CD14-positive monocyte (primary cell): Measurements from ENCODE around the gene ALAS1. TPM values are rescaled to one million over a fixed set of nuclear protein-coding genes. Genes with fewer than 3 reads are reported as not detected.
"Not testable (repeated sequence)": the region's sequence is repeated elsewhere in the genome, so short reads cannot be mapped to it uniquely, and the experiment has no call there.

Experiments
- DNase-seq, 3 donors: peaks; one replicate each; pipeline ENCODE4 v3.0.0-alpha.2; 2011 to 2022
- H2AFZ ChIP-seq: 2 replicates; pipeline ENCODE4 v1.6.0; 2012; ENCODE audit warnings: mild to moderate bottlenecking, low read depth, low read length, inconsistent platforms; ENCODE audit not compliant: insufficient read depth, poor library complexity, severe bottlenecking
- H3K27ac ChIP-seq, 2 donors: 1 replicate in 1 of 2; 2 replicates in 1 of 2; pipeline ENCODE4 v1.5.1; 2012 to 2013; ENCODE audit warnings: low read length in 2 of 2, control low read depth in 1 of 2, inconsistent platforms in 1 of 2, low read depth in 1 of 2, mild to moderate bottlenecking in 1 of 2
- H3K27me3 ChIP-seq, 2 donors: one replicate each; pipeline versions ENCODE4 v1.6.0 to v1.6.1; 2011 to 2013; ENCODE audit warnings: low read length in 2 of 2; ENCODE audit not compliant: control insufficient read depth in 2 of 2, insufficient read depth in 2 of 2
- H3K36me3 ChIP-seq, 2 donors: replicated peaks in 1 of 2; 1 replicate in 1 of 2; 2 replicates in 1 of 2; pipeline versions ENCODE4 v1.5.1 to v1.6.1; 2012 to 2013; ENCODE audit warnings: low read length in 2 of 2, control low read depth in 1 of 2, inconsistent platforms in 1 of 2, mild to moderate bottlenecking in 1 of 2; ENCODE audit not compliant: insufficient read depth in 2 of 2, control insufficient read depth in 1 of 2
- H3K4me1 ChIP-seq, 2 donors: 1 replicate in 1 of 2; 2 replicates in 1 of 2; pipeline versions ENCODE4 v1.5.1 to v1.6.1; 2012 to 2013; ENCODE audit warnings: low read length in 2 of 2, control low read depth in 1 of 2, inconsistent platforms in 1 of 2, mild to moderate bottlenecking in 1 of 2, moderate library complexity in 1 of 2; ENCODE audit not compliant: insufficient read depth in 2 of 2, control insufficient read depth in 1 of 2
- H3K4me2 ChIP-seq: replicated peaks from 2 replicates; pipeline ENCODE3; 2012; ENCODE audit warnings: low read length, moderate library complexity, mild to moderate bottlenecking; ENCODE audit not compliant: poor library complexity, severe bottlenecking; ENCODE audit errors: extremely low read depth
- H3K4me3 ChIP-seq, 3 experiments: fragments of 200-600 bp in 1 of 3; sonication (generic) in 1 of 3; replicated peaks in 1 of 3; 1 replicate in 2 of 3; 2 replicates in 1 of 3; pipeline ENCODE4 v1.5.1; 2011 to 2013; ENCODE audit warnings: low read length in 3 of 3, mild to moderate bottlenecking in 3 of 3, control low read depth in 2 of 3, low read depth in 2 of 3, inconsistent platforms in 1 of 3, moderate library complexity in 1 of 3
- H3K79me2 ChIP-seq: 2 replicates; pipeline ENCODE4 v1.6.0; 2012; ENCODE audit warnings: mild to moderate bottlenecking, control low read depth, inconsistent platforms, low read length, moderate library complexity; ENCODE audit not compliant: insufficient read depth
- H3K9ac ChIP-seq: 2 replicates; pipeline ENCODE4 v1.6.0; 2017; ENCODE audit warnings: low read length, mild to moderate bottlenecking; ENCODE audit not compliant: insufficient read depth, poor library complexity, severe bottlenecking
- H3K9me3 ChIP-seq, 2 donors: replicated peaks in 1 of 2; 1 replicate in 1 of 2; 2 replicates in 1 of 2; pipeline versions ENCODE4 v1.5.1 to v1.6.1; 2012 to 2013; ENCODE audit warnings: low read length in 2 of 2, control low read depth in 1 of 2; ENCODE audit not compliant: control insufficient read depth in 1 of 2, insufficient read depth in 1 of 2
- H4K20me1 ChIP-seq: 2 replicates; pipeline ENCODE4 v1.6.0; 2012; ENCODE audit warnings: mild to moderate bottlenecking, low read length, control low read depth, moderate library complexity; ENCODE audit not compliant: insufficient read depth
- H3K27ac Mint-ChIP-seq, 7 donors: one replicate each; pipeline ENCODE4 v1.8.0; 2020; ENCODE audit warnings: mild to moderate bottlenecking in 7 of 7, mixed read lengths in 7 of 7, moderate library complexity in 6 of 7, inconsistent platforms in 2 of 7
- H3K27me3 Mint-ChIP-seq, 3 donors: one replicate each; pipeline ENCODE4 v1.8.0; 2021 to 2022; ENCODE audit warnings: low read depth in 3 of 3, mild to moderate bottlenecking in 3 of 3, mixed read lengths in 3 of 3, moderate library complexity in 3 of 3, inconsistent platforms in 1 of 3
- H3K36me3 Mint-ChIP-seq, 2 donors: one replicate each; pipeline ENCODE4 v1.8.0; 2020; ENCODE audit warnings: mixed read lengths in 2 of 2, inconsistent platforms in 1 of 2, mild to moderate bottlenecking in 1 of 2
- H3K4me1 Mint-ChIP-seq: one replicate; pipeline ENCODE4 v1.8.0; 2020; ENCODE audit warnings: mild to moderate bottlenecking, mixed read lengths
- H3K4me3 Mint-ChIP-seq, 2 donors: one replicate each; pipeline ENCODE4 v1.8.0; 2020; ENCODE audit warnings: mild to moderate bottlenecking in 2 of 2, mixed read lengths in 2 of 2, moderate library complexity in 1 of 2
- H3K9me3 Mint-ChIP-seq, 7 donors: one replicate each; pipeline ENCODE4 v1.8.0; 2020 to 2022; ENCODE audit warnings: mixed read lengths in 7 of 7, mild to moderate bottlenecking in 6 of 7, moderate library complexity in 6 of 7, inconsistent platforms in 2 of 7
- WGBS: methylation state at CpG from one replicate; pipeline ENCODE4 v1.1.5; 2013; ENCODE audit warnings: missing lambda C conversion rate; ENCODE audit not compliant: insufficient coverage; 5-methylcytosine and 5-hydroxymethylcytosine counted together
- intact Hi-C, 2 donors: fragments of 100-400 bp; cut with micrococcal nuclease; formaldehyde crosslinking; loops; one replicate each; pipeline versions ENCODE4 v1.15.0 to v1.15.1; 2023
- polyA plus RNA-seq, 3 donors: library from polyadenylated mRNA; depleted of rRNA in 1 of 3; unstranded in 2 of 3; stranded (reverse) in 1 of 3; fragments of 300-500 nt in 2 of 3; fragments of >200 nt in 1 of 3; fragmentation: Illumina TruSeq in 2 of 3; gene quantifications; 1 replicate in 2 of 3; 2 replicates in 1 of 3; pipeline ENCODE4 v1.2.3, GENCODE V29; 2012 to 2021
- TF ChIP-seq, protein P1 (sequence below): fragments of 200-600 bp; IDR thresholded peaks from one replicate; pipeline ENCODE4 v1.8.0; 2022; ENCODE audit warnings: antibody characterized with exemption, mild to moderate bottlenecking

The ALAS1 gene
- polyA plus RNA-seq, 3 donors, result 20.9 to 84.7 (median 38.7) TPM

GRCh38 chr3:52150357-52150756, 47.6 kb upstream of the ALAS1 start:
- H3K4me3 Mint-ChIP-seq, result no peak overlapping the region
- H3K9me3 Mint-ChIP-seq, result no peaks in the 10 kb centered on the region
- peak overlapping the region in 1 of 7 donors; percentile 63 for H3K27ac Mint-ChIP-seq
- peaks cover 33% of the 10 kb centered on the region for H3K79me2 ChIP-seq
- H3K4me3 ChIP-seq, result no peak overlapping the region
- intact Hi-C loops, result loop anchor here in 1 of 2 donors (5.0 kb wide), 1 partner anchor 47 kb away; the partner anchor contains the start of gene ALAS1
- no peak overlapping the region for H3K9ac ChIP-seq
- H3K27me3 ChIP-seq, result no peaks in the 10 kb centered on the region
- H3K36me3 ChIP-seq, result peaks cover 34 to 51% of the 10 kb centered on the region in 2 donors
- H3K27me3 Mint-ChIP-seq, result no peaks in the 10 kb centered on the region
- peaks cover 25 to 46% of the 10 kb centered on the region in 2 donors for H3K36me3 Mint-ChIP-seq
- no peaks in the 10 kb centered on the region for H4K20me1 ChIP-seq
- no peak overlapping the region for H3K4me2 ChIP-seq
- TF ChIP-seq, protein P1, sequence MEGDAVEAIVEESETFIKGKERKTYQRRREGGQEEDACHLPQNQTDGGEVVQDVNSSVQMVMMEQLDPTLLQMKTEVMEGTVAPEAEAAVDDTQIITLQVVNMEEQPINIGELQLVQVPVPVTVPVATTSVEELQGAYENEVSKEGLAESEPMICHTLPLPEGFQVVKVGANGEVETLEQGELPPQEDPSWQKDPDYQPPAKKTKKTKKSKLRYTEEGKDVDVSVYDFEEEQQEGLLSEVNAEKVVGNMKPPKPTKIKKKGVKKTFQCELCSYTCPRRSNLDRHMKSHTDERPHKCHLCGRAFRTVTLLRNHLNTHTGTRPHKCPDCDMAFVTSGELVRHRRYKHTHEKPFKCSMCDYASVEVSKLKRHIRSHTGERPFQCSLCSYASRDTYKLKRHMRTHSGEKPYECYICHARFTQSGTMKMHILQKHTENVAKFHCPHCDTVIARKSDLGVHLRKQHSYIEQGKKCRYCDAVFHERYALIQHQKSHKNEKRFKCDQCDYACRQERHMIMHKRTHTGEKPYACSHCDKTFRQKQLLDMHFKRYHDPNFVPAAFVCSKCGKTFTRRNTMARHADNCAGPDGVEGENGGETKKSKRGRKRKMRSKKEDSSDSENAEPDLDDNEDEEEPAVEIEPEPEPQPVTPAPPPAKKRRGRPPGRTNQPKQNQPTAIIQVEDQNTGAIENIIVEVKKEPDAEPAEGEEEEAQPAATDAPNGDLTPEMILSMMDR, result no peak
- no peak for DNase-seq
- H3K4me1 Mint-ChIP-seq, result peaks cover 17% of the 10 kb centered on the region
- peaks cover 17 to 19% of the 10 kb centered on the region in 2 donors for H3K4me1 ChIP-seq
- no peaks in the 10 kb centered on the region for H3K9me3 ChIP-seq
- no peak overlapping the region for H2AFZ ChIP-seq
- H3K27ac ChIP-seq, result no peak overlapping the region
- 100% methylated on average over 2 of the region's 3 CpGs for WGBS

DNA sequence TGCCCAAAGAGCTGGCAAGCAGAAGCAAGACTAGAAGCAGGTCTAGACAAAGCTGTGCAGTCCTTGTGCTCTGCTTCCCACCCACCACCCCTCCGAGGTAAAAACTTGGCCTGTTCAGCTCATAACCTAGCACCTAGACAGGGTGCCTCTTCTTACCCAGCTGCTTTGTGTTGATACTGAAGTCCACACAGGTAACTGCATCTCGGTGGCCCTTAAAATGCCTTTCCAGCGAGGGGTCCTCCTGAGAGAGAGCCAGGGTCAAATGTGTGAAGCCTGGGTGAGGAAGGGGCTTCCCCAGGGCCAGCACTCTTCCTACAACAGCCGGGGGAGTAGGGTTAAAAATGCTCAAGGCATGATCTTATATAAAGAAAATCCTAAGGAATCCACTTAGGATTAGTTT, 47.1 kb upstream of the ALAS1 start:
- Mint-ChIP-seq H3K27ac (no peak overlapping the region), H3K4me3 (no peak overlapping the region), H3K9me3 (no peaks in the 10 kb centered on the region), H3K36me3 (peaks cover 20 to 41% of the 10 kb centered on the region in 2 donors), H3K27me3 (no peaks in the 10 kb centered on the region), H3K4me1 (peaks cover 17% of the 10 kb centered on the region)
- H3K4me1 ChIP-seq, result peaks cover 17 to 19% of the 10 kb centered on the region in 2 donors
- H3K27me3 ChIP-seq, result no peaks in the 10 kb centered on the region
- intact Hi-C loops, result loop anchor here in 1 of 2 donors (5.0 kb wide), 1 partner anchor 46 kb away; the partner anchor contains the start of gene ALAS1
- no peak overlapping the region for H3K9ac ChIP-seq
- no peak for DNase-seq
- peaks cover 33% of the 10 kb centered on the region for H3K79me2 ChIP-seq
- no peak overlapping the region for H3K4me3 ChIP-seq
- TF ChIP-seq, protein P1, result no peak
- no peak overlapping the region for H3K4me2 ChIP-seq
- no peak overlapping the region for H2AFZ ChIP-seq
- no peaks in the 10 kb centered on the region for H3K9me3 ChIP-seq
- no peak overlapping the region for H3K27ac ChIP-seq
- no CpG with 5 or more reads among the region's 4 CpGs for WGBS
- H4K20me1 ChIP-seq, result no peaks in the 10 kb centered on the region
- peaks cover 30 to 46% of the 10 kb centered on the region in 2 donors for H3K36me3 ChIP-seq

GRCh38 chr3:52151991-52152390, 46.0 kb upstream of the ALAS1 start:
- not testable (repeated sequence) for H3K9me3 Mint-ChIP-seq, H3K27ac Mint-ChIP-seq, H2AFZ ChIP-seq, H3K27me3 ChIP-seq, H3K4me3 Mint-ChIP-seq, H3K4me2 ChIP-seq, H4K20me1 ChIP-seq, H3K9me3 ChIP-seq, H3K9ac ChIP-seq, H3K27ac ChIP-seq, H3K27me3 Mint-ChIP-seq, DNase-seq, H3K4me3 ChIP-seq
- WGBS, result 93% methylated on average over 3 of the region's 4 CpGs
- intact Hi-C loops, result loop anchor here in 1 of 2 donors (5.0 kb wide), 1 partner anchor 45 kb away; the partner anchor contains the start of gene ALAS1
- peaks cover 22 to 35% of the 10 kb centered on the region in 2 donors for H3K36me3 ChIP-seq
- H3K4me1 Mint-ChIP-seq, result peaks cover 17% of the 10 kb centered on the region
- H3K36me3 Mint-ChIP-seq, result peaks cover 13 to 31% of the 10 kb centered on the region in 2 donors
- H3K4me1 ChIP-seq, result peaks cover 17 to 19% of the 10 kb centered on the region in 2 donors
- H3K79me2 ChIP-seq, result peaks cover 33% of the 10 kb centered on the region
